Fibroblast of pulmonary artery (primary cell): ENCODE data around the gene GRB10.

ENCODE experiments used
- DNase-seq: peaks from one replicate; pipeline ENCODE4 v3.0.0-alpha.2; 2010; ENCODE audit warnings: low read depth
- H3K4me3 ChIP-seq: replicated peaks from 2 replicates; pipeline ENCODE4 v1.5.1; 2011; ENCODE audit warnings: low read depth, mild to moderate bottlenecking, control low read depth, low read length, moderate library complexity
- CTCF ChIP-seq: IDR thresholded peaks from 2 replicates; pipeline ENCODE4 v1.5.1; 2011; ENCODE audit warnings: mild to moderate bottlenecking, control low read depth, low read length, inconsistent platforms; ENCODE audit errors: missing control alignments

GRB10 gene

GRCh38 chr7:50696810-50697582, 85.7 kb downstream of the GRB10 start:
- H3K4me3 ChIP-seq, result no peak overlapping the region
- peak; percentile 58 for TF ChIP-seq CTCF
- DNase-seq, result peak; percentile 29

- no peak for TF ChIP-seq CTCF
- DNase-seq, result no peak
- H3K4me3 ChIP-seq, result no peak overlapping the region
Observed at GRCh38 chr7:50695026-50695425, 87.7 kb downstream of the GRB10 start.

GRCh38 chr7:50693455-50694130, 89.1 kb downstream of the GRB10 start:
- H3K4me3 ChIP-seq, result no peak overlapping the region
- DNase-seq, result no peak
- TF ChIP-seq CTCF, result no peak

GRCh38 chr7:50690541-50691011, 92.1 kb downstream of the GRB10 start:
- peak; percentile 53 for DNase-seq
- TF ChIP-seq CTCF, result no peak
- H3K4me3 ChIP-seq, result no peak overlapping the region

- no peak overlapping the region for H3K4me3 ChIP-seq
Observed at GRCh38 chr7:50688226-50688590, 94.5 kb downstream of the GRB10 start.

GRCh38 chr7:50687575-50688225, 95.0 kb downstream of the GRB10 start:
- DNase-seq, result peak; percentile 76
- TF ChIP-seq CTCF, result no peak
- no peak overlapping the region for H3K4me3 ChIP-seq

More at GRCh38 chr7:50688226-50688590, 94.5 kb downstream of the GRB10 start:
- no peak for DNase-seq
- no peak for TF ChIP-seq CTCF
